CD4-positive, alpha-beta memory T cell (primary cell): Measurements from ENCODE around the gene KCNK3. TPM values are rescaled to one million over a fixed set of nuclear protein-coding genes. Genes with fewer than 3 reads are reported as not detected.

ENCODE experiments used
- CTCF ChIA-PET: fragments of 350-600 bp; sonication (Branson Sonifier 250); formaldehyde crosslinking; loops from one replicate; lab custom pipeline; 2021; ENCODE audit warnings: inconsistent platforms; ENCODE audit not compliant: partially characterized antibody; lab: Charles Lee
- POLR2A ChIA-PET: fragments of 350-600 bp; sonication (Branson Sonifier 250); formaldehyde crosslinking; loops from one replicate; lab custom pipeline; 2021; ENCODE audit not compliant: partially characterized antibody; lab: Charles Lee
- DNase-seq, 5 donors: peaks; one replicate each; pipeline versions ENCODE4 v3.0.0 to v3.0.0-alpha.2; 2020 to 2022; ENCODE audit warnings: mixed read lengths in 1 of 5
- H3K27ac ChIP-seq: one replicate; pipeline ENCODE4 v1.7.0; 2013; ENCODE audit warnings: low read depth, low read length
- H3K27me3 ChIP-seq: 2 replicates; pipeline ENCODE4 v1.7.0; 2013; ENCODE audit warnings: mild to moderate bottlenecking, low read length, moderate library complexity; ENCODE audit not compliant: insufficient read depth
- H3K36me3 ChIP-seq: 2 replicates; pipeline ENCODE4 v1.7.0; 2013; ENCODE audit warnings: mild to moderate bottlenecking, low read length, moderate library complexity; ENCODE audit not compliant: insufficient read depth
- H3K4me1 ChIP-seq: 2 replicates; pipeline ENCODE4 v1.7.0; 2013; ENCODE audit warnings: mild to moderate bottlenecking, low read length, moderate library complexity; ENCODE audit not compliant: insufficient read depth
- H3K4me3 ChIP-seq, 2 donors: one replicate each; pipeline ENCODE4 v1.7.0; 2013; ENCODE audit warnings: low read length in 2 of 2, mild to moderate bottlenecking in 1 of 2
- H3K9me3 ChIP-seq, 2 donors: one replicate each; pipeline ENCODE4 v1.7.0; 2013; ENCODE audit warnings: low read length in 2 of 2, control low read depth in 1 of 2; ENCODE audit not compliant: control insufficient read depth in 1 of 2
- H3K27ac Mint-ChIP-seq, 7 donors: one replicate each; pipeline ENCODE4 v1.8.0; 2020 to 2021; ENCODE audit warnings: mixed read lengths in 7 of 7, mild to moderate bottlenecking in 6 of 7, inconsistent platforms in 3 of 7, moderate library complexity in 3 of 7
- H3K27me3 Mint-ChIP-seq, 2 donors: one replicate each; pipeline ENCODE4 v1.8.0; 2020 to 2021; ENCODE audit warnings: mixed read lengths in 2 of 2
- H3K36me3 Mint-ChIP-seq, 2 donors: one replicate each; pipeline ENCODE4 v1.8.0; 2020 to 2021; ENCODE audit warnings: mixed read lengths in 2 of 2, inconsistent platforms in 1 of 2, mild to moderate bottlenecking in 1 of 2
- H3K4me1 Mint-ChIP-seq, 4 donors: one replicate each; pipeline ENCODE4 v1.8.0; 2020 to 2021; ENCODE audit warnings: mixed read lengths in 4 of 4, mild to moderate bottlenecking in 1 of 4
- H3K4me3 Mint-ChIP-seq, 8 donors: one replicate each; pipeline ENCODE4 v1.8.0; 2020 to 2021; ENCODE audit warnings: mixed read lengths in 8 of 8, mild to moderate bottlenecking in 7 of 8, moderate library complexity in 6 of 8, inconsistent platforms in 3 of 8
- H3K9me3 Mint-ChIP-seq, 8 donors: one replicate each; pipeline ENCODE4 v1.8.0; 2020 to 2021; ENCODE audit warnings: mixed read lengths in 8 of 8, mild to moderate bottlenecking in 5 of 8, inconsistent platforms in 3 of 8, moderate library complexity in 1 of 8
- intact Hi-C: fragments of 100-400 bp; cut with micrococcal nuclease; formaldehyde crosslinking; loops from one replicate; pipeline ENCODE4 v1.15.1; 2023
- polyA plus RNA-seq, 2 donors: library from polyadenylated mRNA; unstranded; fragments of 300-500 nt; fragmentation: Illumina TruSeq; gene quantifications; one replicate each; pipeline ENCODE4 v1.2.3, GENCODE V29; 2021
- total RNA-seq, 2 experiments: library from RNA; stranded (reverse); gene quantifications; one replicate each; pipeline ENCODE4 v1.2.3, GENCODE V29; 2021

KCNK3 gene
- total and polyA plus RNA-seq, 4 experiments from 2014 or later: not detected

DNA sequence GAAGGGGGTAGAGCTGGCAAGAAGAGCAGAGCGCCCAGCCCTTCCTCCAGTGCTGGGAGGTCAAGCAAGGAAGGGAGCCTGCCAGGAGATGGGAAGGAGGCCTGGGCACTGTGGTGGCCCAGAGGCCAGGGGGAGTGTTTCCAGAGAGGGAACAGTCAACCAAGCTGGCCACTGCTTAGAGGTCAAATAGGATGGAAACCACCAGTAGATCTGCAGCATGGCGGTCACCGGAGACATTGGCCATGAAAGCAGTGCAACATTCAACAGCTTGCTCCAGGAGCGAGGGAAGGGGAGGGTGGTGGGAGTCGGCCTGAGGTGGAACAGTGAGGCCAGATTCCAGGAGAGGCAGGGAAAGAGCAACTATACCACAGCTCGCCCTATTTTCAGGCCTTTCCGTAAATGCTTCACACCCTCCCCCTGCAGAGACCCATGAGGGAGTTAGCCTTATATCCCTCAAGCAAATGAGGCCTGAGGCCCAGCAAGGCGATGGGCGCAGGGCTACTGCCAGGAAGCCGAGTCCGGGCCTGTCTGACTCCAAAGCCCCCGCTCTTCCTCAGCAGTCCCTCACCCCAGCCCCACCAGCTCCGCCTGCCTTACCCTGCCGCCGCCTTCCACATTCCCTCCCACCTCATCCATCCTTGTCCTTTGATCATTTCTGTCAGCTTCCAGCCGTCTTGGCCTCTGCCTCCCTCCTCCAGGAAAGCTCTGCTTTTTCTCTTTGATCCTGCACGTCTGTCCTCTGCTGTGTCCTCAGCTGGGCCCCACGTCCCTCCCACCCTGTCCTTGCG, 17.0 kb downstream of the KCNK3 start:
- CTCF ChIA-PET: no interaction called here
- H3K27me3 ChIP-seq: no peaks in the 10 kb centered on the region
- H3K36me3 ChIP-seq: no peaks in the 10 kb centered on the region
- H3K4me1 ChIP-seq: no peaks in the 10 kb centered on the region
- Mint-ChIP-seq H3K4me3 (no peak overlapping the region), H3K9me3 (no peaks in the 10 kb centered on the region), H3K27me3 (peaks cover 6 to 8% of the 10 kb centered on the region in 2 donors), H3K4me1 (no peaks in the 10 kb centered on the region), H3K36me3 (no peaks in the 10 kb centered on the region), H3K27ac (no peak overlapping the region)
- H3K4me3 ChIP-seq: no peak overlapping the region
- intact Hi-C loops: no loop called here
- H3K9me3 ChIP-seq: no peaks in the 10 kb centered on the region
- POLR2A ChIA-PET: no interaction called here
- DNase-seq: no peak
- no peak overlapping the region for H3K27ac ChIP-seq

DNA sequence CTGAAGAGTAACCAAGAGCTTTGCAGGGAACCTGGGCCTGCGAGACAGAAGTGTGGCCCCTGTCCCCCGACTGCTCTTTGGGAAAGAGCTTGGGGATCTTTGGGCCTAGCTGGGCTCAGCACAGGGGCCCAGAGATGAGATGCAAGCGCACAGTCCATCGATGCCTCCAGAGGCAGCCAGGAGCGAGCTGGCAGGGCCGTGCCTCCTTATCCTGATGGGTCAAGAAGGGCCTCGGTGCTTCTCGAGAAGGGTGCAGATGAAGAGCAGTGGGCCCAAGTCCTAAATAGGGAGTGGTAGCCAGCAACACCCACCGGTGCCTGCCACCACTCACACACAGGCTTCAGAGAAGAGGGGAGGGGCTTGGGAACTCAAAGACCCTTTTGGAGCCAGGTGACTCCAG, 17.6 kb downstream of the KCNK3 start:
- Histone ChIP-seq H3K4me1 (no peaks in the 10 kb centered on the region), H3K27me3 (no peaks in the 10 kb centered on the region), H3K9me3 (no peaks in the 10 kb centered on the region), H3K4me3 (no peak overlapping the region), H3K36me3 (no peaks in the 10 kb centered on the region), H3K27ac (no peak overlapping the region)
- no peaks in the 10 kb centered on the region for H3K36me3 Mint-ChIP-seq
- POLR2A ChIA-PET: no interaction called here
- CTCF ChIA-PET: no interaction called here
- no peak overlapping the region for H3K27ac Mint-ChIP-seq
- H3K4me1 Mint-ChIP-seq: no peaks in the 10 kb centered on the region
- no peaks in the 10 kb centered on the region for H3K9me3 Mint-ChIP-seq
- H3K4me3 Mint-ChIP-seq: no peak overlapping the region
- no peak for DNase-seq
- intact Hi-C loops: no loop called here
- H3K27me3 Mint-ChIP-seq: peaks cover 6% of the 10 kb centered on the region in 2 donors

- no peak for DNase-seq
- ChIA-PET POLR2A (no interaction called here), CTCF (interaction anchor here (0.9 kb wide), 1 partner anchor 10 kb away, joined by 3 read pairs; no protein-coding TSS in a partner anchor)
- Histone ChIP-seq H3K27me3 (no peaks in the 10 kb centered on the region), H3K4me3 (no peak overlapping the region), H3K9me3 (no peaks in the 10 kb centered on the region), H3K27ac (no peak overlapping the region), H3K36me3 (no peaks in the 10 kb centered on the region), H3K4me1 (no peaks in the 10 kb centered on the region)
- H3K4me3 Mint-ChIP-seq: no peak overlapping the region
- no peaks in the 10 kb centered on the region for H3K9me3 Mint-ChIP-seq
- no peaks in the 10 kb centered on the region for H3K36me3 Mint-ChIP-seq
- H3K4me1 Mint-ChIP-seq: no peaks in the 10 kb centered on the region
- intact Hi-C loops: no loop called here
- H3K27me3 Mint-ChIP-seq: peaks cover 4 to 6% of the 10 kb centered on the region in 2 donors
- H3K27ac Mint-ChIP-seq: no peak overlapping the region
Measured at GRCh38 chr2:26710743-26711456, 18.4 kb downstream of the KCNK3 start.

- H3K9me3 Mint-ChIP-seq: no peaks in the 10 kb centered on the region
- H3K4me3 ChIP-seq: no peak overlapping the region
- H3K27me3 Mint-ChIP-seq: peaks cover 4 to 6% of the 10 kb centered on the region in 2 donors
- no peaks in the 10 kb centered on the region for H3K9me3 ChIP-seq
- CTCF ChIA-PET: interaction anchor here (0.9 kb wide), 1 partner anchor 10 kb away, joined by 3 read pairs; no protein-coding TSS in a partner anchor
- no peak for DNase-seq
- no peaks in the 10 kb centered on the region for H3K4me1 ChIP-seq
- no peaks in the 10 kb centered on the region for H3K27me3 ChIP-seq
- intact Hi-C loops: no loop called here
- POLR2A ChIA-PET: no interaction called here
- H3K36me3 Mint-ChIP-seq: no peaks in the 10 kb centered on the region
- H3K4me3 Mint-ChIP-seq: no peak overlapping the region
- no peak overlapping the region for H3K27ac Mint-ChIP-seq
- H3K27ac ChIP-seq: no peak overlapping the region
- no peaks in the 10 kb centered on the region for H3K36me3 ChIP-seq
- H3K4me1 Mint-ChIP-seq: no peaks in the 10 kb centered on the region
Measured at GRCh38 chr2:26711457-26712161, 19.1 kb downstream of the KCNK3 start.

GRCh38 chr2:26712486-26713465, 20.3 kb downstream of the KCNK3 start:
- no peaks in the 10 kb centered on the region for H3K4me1 ChIP-seq
- Mint-ChIP-seq H3K36me3 (no peaks in the 10 kb centered on the region), H3K27me3 (peaks cover 4 to 6% of the 10 kb centered on the region in 2 donors), H3K27ac (no peak overlapping the region), H3K9me3 (no peaks in the 10 kb centered on the region), H3K4me3 (no peak overlapping the region), H3K4me1 (no peaks in the 10 kb centered on the region)
- H3K27me3 ChIP-seq: no peaks in the 10 kb centered on the region
- ChIA-PET POLR2A (no interaction called here), CTCF (no interaction called here)
- no peaks in the 10 kb centered on the region for H3K36me3 ChIP-seq
- H3K27ac ChIP-seq: no peak overlapping the region
- intact Hi-C loops: no loop called here
- H3K9me3 ChIP-seq: no peaks in the 10 kb centered on the region
- no peak for DNase-seq
- H3K4me3 ChIP-seq: no peak overlapping the region

- H3K36me3 Mint-ChIP-seq: no peaks in the 10 kb centered on the region
- no peaks in the 10 kb centered on the region for H3K9me3 ChIP-seq
- no peaks in the 10 kb centered on the region for H3K36me3 ChIP-seq
- peaks cover 1 to 2% of the 10 kb centered on the region in 2 donors for H3K27me3 Mint-ChIP-seq
- no peaks in the 10 kb centered on the region for H3K4me1 Mint-ChIP-seq
- no peak overlapping the region for H3K4me3 ChIP-seq
- ChIA-PET CTCF (interaction anchor here (1.3 kb wide), 1 partner anchor 31 kb away, joined by 4 read pairs; no protein-coding TSS in a partner anchor), POLR2A (no interaction called here)
- H3K27ac Mint-ChIP-seq: no peak overlapping the region
- H3K27me3 ChIP-seq: no peaks in the 10 kb centered on the region
- intact Hi-C loops: no loop called here
- no peak for DNase-seq
- no peaks in the 10 kb centered on the region for H3K9me3 Mint-ChIP-seq
- no peaks in the 10 kb centered on the region for H3K4me1 ChIP-seq
- no peak overlapping the region for H3K27ac ChIP-seq
- no peak overlapping the region for H3K4me3 Mint-ChIP-seq
Measured at GRCh38 chr2:26715528-26716270, 23.2 kb downstream of the KCNK3 start.
